ENCODE measurements around the gene LSM12.

DNA sequence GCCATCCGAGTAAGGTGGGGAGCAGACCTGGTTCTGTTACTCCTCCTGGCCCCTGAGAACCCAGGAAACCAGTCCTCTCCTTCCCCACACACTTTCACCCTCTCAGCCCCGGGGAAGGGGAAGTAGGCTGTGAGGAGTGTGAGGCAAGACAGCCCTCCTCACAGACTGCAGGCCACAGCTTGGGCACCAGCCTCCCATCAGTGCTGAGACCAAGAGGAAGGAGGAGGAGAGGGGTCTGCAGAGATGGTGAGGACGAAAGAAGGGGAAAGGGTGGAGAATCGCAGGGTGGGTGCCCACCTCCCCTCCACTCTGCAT lies 11.1 kb upstream of the LSM12 start:
- TF ChIP-seq POLR2A (IDR thresholded peaks at IDR 0.05) = no peak
- TF ChIP-seq, protein P1, sequence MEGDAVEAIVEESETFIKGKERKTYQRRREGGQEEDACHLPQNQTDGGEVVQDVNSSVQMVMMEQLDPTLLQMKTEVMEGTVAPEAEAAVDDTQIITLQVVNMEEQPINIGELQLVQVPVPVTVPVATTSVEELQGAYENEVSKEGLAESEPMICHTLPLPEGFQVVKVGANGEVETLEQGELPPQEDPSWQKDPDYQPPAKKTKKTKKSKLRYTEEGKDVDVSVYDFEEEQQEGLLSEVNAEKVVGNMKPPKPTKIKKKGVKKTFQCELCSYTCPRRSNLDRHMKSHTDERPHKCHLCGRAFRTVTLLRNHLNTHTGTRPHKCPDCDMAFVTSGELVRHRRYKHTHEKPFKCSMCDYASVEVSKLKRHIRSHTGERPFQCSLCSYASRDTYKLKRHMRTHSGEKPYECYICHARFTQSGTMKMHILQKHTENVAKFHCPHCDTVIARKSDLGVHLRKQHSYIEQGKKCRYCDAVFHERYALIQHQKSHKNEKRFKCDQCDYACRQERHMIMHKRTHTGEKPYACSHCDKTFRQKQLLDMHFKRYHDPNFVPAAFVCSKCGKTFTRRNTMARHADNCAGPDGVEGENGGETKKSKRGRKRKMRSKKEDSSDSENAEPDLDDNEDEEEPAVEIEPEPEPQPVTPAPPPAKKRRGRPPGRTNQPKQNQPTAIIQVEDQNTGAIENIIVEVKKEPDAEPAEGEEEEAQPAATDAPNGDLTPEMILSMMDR (IDR thresholded peaks at IDR 0.05) = no peak

Data from uterus (tissue), 2 donors.